ENCODE results near the gene ABHD17C. TPM values are rescaled to one million over a fixed set of nuclear protein-coding genes. Genes with fewer than 3 reads are reported as not detected.
"Not testable (repeated sequence)": the region's sequence is repeated elsewhere in the genome, so short reads cannot be mapped to it uniquely, and the experiment has no call there.

ABHD17C gene
- total RNA-seq, result 10 to 100 TPM; 11.4 to 17.1 TPM
- polyA plus RNA-seq (ENCODE audit: insufficient read length in 2 of 2), result 10 to 100 TPM; 34.0 to 42.4 TPM
- long read RNA-seq, donor 1, transcript ABHD17C-201 (3 exons, 2,368 nt), result major isoform, 21 of 21 reads
- long read RNA-seq, donor 1, partial matches to known transcripts, result 0 of 21 reads
- long read RNA-seq, donor 1, other reads (novel, unspliced or antisense), result 0 of 21 reads
- long read RNA-seq, donor 2, transcript ABHD17C-201 (3 exons, 2,368 nt), result major isoform, 8 of 8 reads
- long read RNA-seq, donor 2, partial matches to known transcripts, result 0 of 8 reads
- long read RNA-seq, donor 2, other reads (novel, unspliced or antisense), result 0 of 8 reads
- long read RNA-seq, donor 3, transcript ABHD17C-201 (3 exons, 2,368 nt), result major isoform, 13 of 29 reads
- long read RNA-seq, donor 3, partial matches to known transcripts, result 16 of 29 reads
- long read RNA-seq, donor 3, other reads (novel, unspliced or antisense), result 0 of 29 reads
- long read RNA-seq, donor 4, transcript ABHD17C-201 (3 exons, 2,368 nt), result major isoform, 9 of 15 reads
- long read RNA-seq, donor 4, partial matches to known transcripts, result 6 of 15 reads
- long read RNA-seq, donor 4, other reads (novel, unspliced or antisense), result 0 of 15 reads

DNA sequence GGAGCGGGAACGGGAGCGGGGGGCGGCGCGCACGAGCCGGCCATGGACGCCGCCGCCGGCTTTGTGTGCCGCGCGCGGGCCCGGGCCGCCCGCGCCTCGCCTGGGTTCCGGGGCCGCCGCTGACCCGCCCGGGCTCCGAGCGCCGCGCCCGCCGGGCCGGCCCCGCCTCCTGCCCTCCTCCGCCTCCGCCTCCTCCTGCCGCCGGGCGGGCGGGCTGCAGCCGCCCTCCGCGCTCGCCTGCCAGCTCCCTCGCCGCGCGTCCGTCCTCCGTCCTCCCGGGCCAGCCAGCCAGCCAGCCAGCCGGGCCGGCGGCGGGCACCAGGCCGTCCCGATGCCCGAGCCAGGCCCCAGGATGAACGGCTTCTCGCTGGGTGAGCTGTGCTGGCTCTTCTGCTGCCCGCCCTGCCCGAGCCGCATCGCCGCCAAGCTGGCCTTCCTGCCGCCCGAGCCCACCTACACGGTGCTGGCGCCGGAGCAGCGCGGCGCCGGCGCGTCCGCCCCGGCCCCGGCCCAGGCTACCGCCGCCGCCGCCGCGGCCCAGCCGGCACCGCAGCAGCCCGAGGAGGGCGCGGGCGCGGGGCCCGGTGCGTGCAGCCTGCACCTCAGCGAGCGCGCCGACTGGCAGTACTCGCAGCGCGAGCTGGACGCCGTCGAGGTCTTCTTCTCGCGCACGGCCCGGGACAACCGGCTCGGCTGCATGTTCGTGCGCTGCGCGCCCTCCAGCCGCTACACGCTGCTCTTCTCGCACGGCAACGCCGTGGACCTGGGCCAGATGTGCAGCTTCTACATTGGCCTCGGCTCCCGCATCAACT lies at the start of gene ABHD17C:
Gene ABHD17C (plus strand): TSS at position 212 of the 812 bp plus-strand sequence. CDS start 120 bp downstream, at position 332.
- DNase-seq (ENCODE audit: low read depth in 4 of 6, low spot score in 6 of 6), result peak in 4 of 6 donors; percentile 28 to 80 (median 60)

DNA sequence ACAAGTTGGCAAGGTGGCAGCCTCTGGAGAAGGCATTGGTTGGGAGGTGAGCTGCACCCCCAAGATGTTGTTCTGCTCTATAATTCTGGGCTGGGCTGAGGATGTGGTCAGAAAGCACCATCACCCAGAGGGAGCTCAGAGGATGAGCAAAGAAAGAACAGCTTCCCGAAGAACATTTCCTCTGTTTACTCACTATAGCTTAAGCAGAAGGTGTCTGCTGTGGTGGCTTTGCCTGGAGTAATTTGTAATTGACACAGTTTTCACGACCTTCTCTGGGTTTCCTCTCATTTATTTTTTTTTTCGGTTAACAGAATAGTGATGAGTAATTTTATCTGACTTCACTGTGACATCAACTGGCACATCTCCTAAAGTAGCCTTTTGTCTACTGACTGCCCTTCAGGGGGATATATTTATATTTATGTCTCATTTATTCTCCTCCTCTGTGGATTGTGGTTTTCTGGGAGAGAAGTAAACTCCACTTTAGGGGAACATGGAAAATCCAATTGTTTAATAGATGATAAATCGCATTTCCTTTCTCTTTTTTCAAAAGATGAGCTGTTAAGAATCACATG lies 49.5 kb upstream of the ABHD17C start:
- no peak overlapping the region for H3K27ac ChIP-seq (ENCODE audit: low read depth, low read length)
- H3K36me3 ChIP-seq (ENCODE audit: control insufficient read depth, insufficient read depth, low read length), result no peaks in the 10 kb centered on the region
- DNase-seq (ENCODE audit: low read depth in 4 of 6, low spot score in 6 of 6), result no peak
- H3K4me1 ChIP-seq (ENCODE audit: control insufficient read depth, insufficient read depth, low read length), result no peaks in the 10 kb centered on the region
- H3K9me3 ChIP-seq (ENCODE audit: control insufficient read depth, insufficient read depth, low read length), result peaks cover 3% of the 10 kb centered on the region
- no peak overlapping the region for H3K4me3 ChIP-seq (ENCODE audit: low read depth, low read length)
- no peaks in the 10 kb centered on the region for H3K27me3 ChIP-seq (ENCODE audit: control insufficient read depth, insufficient read depth, low read length)
- no CpG with 5 or more reads among the region's 4 CpGs for WGBS (ENCODE audit: insufficient coverage)

More for the DNA sequence above, at the start of gene ABHD17C:
- H3K9me3 ChIP-seq (ENCODE audit: control insufficient read depth, insufficient read depth, low read length), result no peaks in the 10 kb centered on the region
- WGBS (ENCODE audit: insufficient coverage), result under 1% methylated on average over 122 of the region's 122 CpGs
- peak within 1 kb of the TSS; percentile 52 for H3K27ac ChIP-seq (ENCODE audit: low read depth, low read length)
- no peaks in the 10 kb centered on the region for H3K36me3 ChIP-seq (ENCODE audit: control insufficient read depth, insufficient read depth, low read length)
- H3K4me1 ChIP-seq (ENCODE audit: control insufficient read depth, insufficient read depth, low read length), result peaks cover 15% of the 10 kb centered on the region
- H3K4me3 ChIP-seq (ENCODE audit: low read depth, low read length), result peak within 1 kb of the TSS; percentile 65
- no peaks in the 10 kb centered on the region for H3K27me3 ChIP-seq (ENCODE audit: control insufficient read depth, insufficient read depth, low read length)

DNA sequence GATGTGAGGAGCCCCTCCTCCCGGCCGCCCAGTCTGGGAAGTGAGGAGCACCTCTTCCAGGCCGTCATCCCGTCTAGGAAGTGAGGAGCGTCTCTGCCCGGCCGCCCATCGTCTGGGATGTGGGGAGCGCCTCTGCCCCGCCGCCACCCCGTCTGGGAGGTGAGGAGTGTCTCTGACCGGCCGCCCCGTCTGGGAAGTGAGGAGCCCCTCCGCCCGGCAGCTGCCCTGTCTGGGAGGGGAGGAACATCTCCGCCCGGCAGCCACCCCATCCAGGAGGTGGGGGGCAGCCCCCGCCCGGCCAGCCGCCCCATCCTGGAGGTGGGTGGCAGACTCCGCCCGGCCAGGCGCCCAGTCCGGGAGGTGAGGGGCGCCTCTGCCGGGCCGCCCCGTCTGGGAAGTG lies 47.7 kb upstream of the ABHD17C start:
- H3K36me3 ChIP-seq (ENCODE audit: control insufficient read depth, insufficient read depth, low read length); H3K9me3 ChIP-seq (ENCODE audit: control insufficient read depth, insufficient read depth, low read length); H3K4me3 ChIP-seq (ENCODE audit: low read depth, low read length); H3K4me1 ChIP-seq (ENCODE audit: control insufficient read depth, insufficient read depth, low read length); H3K27ac ChIP-seq (ENCODE audit: low read depth, low read length); H3K27me3 ChIP-seq (ENCODE audit: control insufficient read depth, insufficient read depth, low read length); DNase-seq (ENCODE audit: low read depth in 4 of 6, low spot score in 6 of 6): not testable (repeated sequence)
- WGBS (ENCODE audit: insufficient coverage), result 95% methylated on average over 21 of the region's 30 CpGs

GRCh38 chr15:80654299-80654698 lies 40.8 kb upstream of the ABHD17C start:
- WGBS (ENCODE audit: insufficient coverage), result no CpG with 5 or more reads among the region's 1 CpG
- H3K4me3 ChIP-seq (ENCODE audit: low read depth, low read length), result no peak overlapping the region
- no peaks in the 10 kb centered on the region for H3K27me3 ChIP-seq (ENCODE audit: control insufficient read depth, insufficient read depth, low read length)
- no peak for DNase-seq (ENCODE audit: low read depth in 4 of 6, low spot score in 6 of 6)
- H3K27ac ChIP-seq (ENCODE audit: low read depth, low read length), result no peak overlapping the region
- H3K36me3 ChIP-seq (ENCODE audit: control insufficient read depth, insufficient read depth, low read length), result no peaks in the 10 kb centered on the region
- peaks cover 8% of the 10 kb centered on the region for H3K9me3 ChIP-seq (ENCODE audit: control insufficient read depth, insufficient read depth, low read length)
- no peaks in the 10 kb centered on the region for H3K4me1 ChIP-seq (ENCODE audit: control insufficient read depth, insufficient read depth, low read length)

DNA sequence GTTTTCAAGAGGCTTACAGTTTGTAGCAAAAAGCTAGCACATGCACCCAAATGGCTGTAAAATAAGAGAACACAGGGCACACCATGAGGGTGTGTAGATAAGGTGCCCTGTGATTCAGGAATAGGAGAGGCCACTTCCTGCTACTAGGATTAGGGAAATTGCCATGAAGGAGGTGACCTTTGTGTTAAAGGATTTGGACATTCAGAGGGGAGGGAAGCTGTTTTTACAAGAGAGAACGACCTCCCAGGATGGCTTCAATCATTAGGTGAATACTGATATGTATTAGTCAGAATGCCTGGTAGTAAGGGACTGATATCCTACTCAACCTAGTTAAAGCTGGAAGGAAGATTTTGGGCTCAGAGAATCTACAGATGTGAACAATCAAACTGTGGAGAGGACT lies 35.7 kb upstream of the ABHD17C start:
- WGBS (ENCODE audit: insufficient coverage), result 38% methylated on average over 1 of the region's 1 CpG
- no peak overlapping the region for H3K27ac ChIP-seq (ENCODE audit: low read depth, low read length)
- H3K36me3 ChIP-seq (ENCODE audit: control insufficient read depth, insufficient read depth, low read length), result no peaks in the 10 kb centered on the region
- DNase-seq (ENCODE audit: low read depth in 4 of 6, low spot score in 6 of 6), result no peak
- no peaks in the 10 kb centered on the region for H3K27me3 ChIP-seq (ENCODE audit: control insufficient read depth, insufficient read depth, low read length)
- H3K9me3 ChIP-seq (ENCODE audit: control insufficient read depth, insufficient read depth, low read length), result no peaks in the 10 kb centered on the region
- H3K4me3 ChIP-seq (ENCODE audit: low read depth, low read length), result no peak overlapping the region
- H3K4me1 ChIP-seq (ENCODE audit: control insufficient read depth, insufficient read depth, low read length), result no peaks in the 10 kb centered on the region

DNA sequence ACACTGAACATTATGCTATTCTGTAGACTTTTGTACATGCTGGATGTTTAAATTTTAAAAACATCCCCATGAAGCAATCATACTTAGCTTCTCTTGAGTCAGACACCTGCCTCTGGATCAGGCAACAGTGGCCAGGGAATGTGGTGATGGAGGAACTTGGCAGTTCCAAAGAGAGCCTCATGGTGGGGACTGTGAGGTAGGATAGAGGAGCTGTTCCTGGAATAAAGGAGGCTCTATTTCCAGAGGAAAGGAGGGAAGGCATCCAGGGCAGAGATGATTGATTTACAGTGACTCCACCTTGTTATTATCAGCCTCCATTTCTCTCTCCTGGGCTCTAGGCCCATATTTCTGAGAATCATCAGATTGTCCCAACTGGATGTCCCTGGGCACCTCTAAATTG lies 35.0 kb upstream of the ABHD17C start:
- peak in 3 of 6 donors; percentile 20 to 47 (median 47) for DNase-seq (ENCODE audit: low read depth in 4 of 6, low spot score in 6 of 6)
- Histone ChIP-seq H3K9me3 (ENCODE audit: control insufficient read depth, insufficient read depth, low read length) (no peaks in the 10 kb centered on the region), H3K27me3 (ENCODE audit: control insufficient read depth, insufficient read depth, low read length) (no peaks in the 10 kb centered on the region), H3K27ac (ENCODE audit: low read depth, low read length) (no peak overlapping the region), H3K4me1 (ENCODE audit: control insufficient read depth, insufficient read depth, low read length) (no peaks in the 10 kb centered on the region), H3K4me3 (ENCODE audit: low read depth, low read length) (no peak overlapping the region), H3K36me3 (ENCODE audit: control insufficient read depth, insufficient read depth, low read length) (no peaks in the 10 kb centered on the region)

- Histone ChIP-seq H3K36me3 (ENCODE audit: control insufficient read depth, insufficient read depth, low read length) (no peaks in the 10 kb centered on the region), H3K4me1 (ENCODE audit: control insufficient read depth, insufficient read depth, low read length) (no peaks in the 10 kb centered on the region), H3K27ac (ENCODE audit: low read depth, low read length) (no peak overlapping the region), H3K27me3 (ENCODE audit: control insufficient read depth, insufficient read depth, low read length) (no peaks in the 10 kb centered on the region), H3K4me3 (ENCODE audit: low read depth, low read length) (no peak overlapping the region), H3K9me3 (ENCODE audit: control insufficient read depth, insufficient read depth, low read length) (no peaks in the 10 kb centered on the region)
- 40% methylated on average over 1 of the region's 1 CpG for WGBS (ENCODE audit: insufficient coverage)
- DNase-seq (ENCODE audit: low read depth in 4 of 6, low spot score in 6 of 6), result no peak
Measured at GRCh38 chr15:80662129-80662528, 33.0 kb upstream of the ABHD17C start.

DNA sequence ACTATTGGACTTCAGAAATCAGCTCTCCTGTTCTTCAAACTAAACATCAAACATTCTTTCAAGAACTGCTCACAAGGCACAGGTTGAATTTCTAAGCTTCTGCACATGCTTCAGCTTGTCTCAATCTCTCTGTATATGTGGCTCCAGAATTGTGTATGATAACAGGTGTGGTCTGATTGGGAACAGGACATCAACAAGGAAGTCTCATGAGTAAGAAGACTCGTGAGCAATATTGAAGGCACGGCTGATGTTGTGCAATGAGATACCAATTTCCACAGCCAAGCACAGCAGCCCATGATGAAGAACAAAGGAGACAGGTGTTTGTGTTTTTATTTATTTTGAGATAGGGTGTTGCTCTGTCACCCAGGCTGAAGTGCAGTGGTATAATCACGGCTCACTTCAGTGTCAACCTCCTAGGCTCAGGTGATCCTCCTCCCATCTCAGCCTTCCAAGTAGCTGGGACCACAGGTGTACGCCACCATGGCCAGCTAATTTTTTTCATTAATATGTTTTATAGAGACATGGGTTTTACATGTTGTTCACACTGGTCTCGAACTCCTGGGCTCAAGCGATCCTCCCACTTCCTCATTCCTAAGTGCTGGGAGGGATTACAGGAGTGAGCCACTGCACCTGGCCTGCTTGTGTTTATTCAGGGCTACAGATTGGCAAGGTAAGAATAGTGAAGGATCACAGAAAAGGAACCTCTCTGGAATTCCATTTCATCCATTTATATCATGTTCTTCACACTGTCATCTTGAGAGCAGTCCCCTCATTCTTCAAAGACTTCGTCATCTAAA lies 32.2 kb upstream of the ABHD17C start:
- H3K4me1 ChIP-seq (ENCODE audit: control insufficient read depth, insufficient read depth, low read length), result no peaks in the 10 kb centered on the region
- H3K36me3 ChIP-seq (ENCODE audit: control insufficient read depth, insufficient read depth, low read length), result no peaks in the 10 kb centered on the region
- WGBS (ENCODE audit: insufficient coverage), result 80% methylated on average over 1 of the region's 7 CpGs

DNA sequence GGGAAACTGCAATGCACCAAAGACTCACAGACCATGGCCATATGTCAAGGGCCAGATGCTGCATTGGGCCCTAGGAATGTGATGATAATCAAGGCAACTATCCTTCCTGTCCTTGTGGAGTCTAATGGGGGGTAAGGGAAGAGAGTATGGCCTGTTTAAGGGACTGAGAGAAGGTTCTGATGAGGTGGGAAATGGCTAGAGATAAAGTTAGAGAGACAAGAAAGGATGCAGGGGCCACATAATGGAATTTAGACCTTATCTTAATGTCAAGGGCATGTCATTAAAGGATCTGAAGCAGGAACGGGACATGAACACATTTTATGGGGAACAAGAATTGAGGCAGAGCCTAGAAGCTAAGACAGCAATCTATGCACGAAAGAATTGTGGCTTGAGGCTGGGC lies 30.0 kb upstream of the ABHD17C start:
- no peak overlapping the region for H3K27ac ChIP-seq (ENCODE audit: low read depth, low read length)
- 96% methylated on average over 2 of the region's 2 CpGs for WGBS (ENCODE audit: insufficient coverage)
- no peaks in the 10 kb centered on the region for H3K36me3 ChIP-seq (ENCODE audit: control insufficient read depth, insufficient read depth, low read length)
- no peak for DNase-seq (ENCODE audit: low read depth in 4 of 6, low spot score in 6 of 6)
- no peak overlapping the region for H3K4me3 ChIP-seq (ENCODE audit: low read depth, low read length)
- no peaks in the 10 kb centered on the region for H3K4me1 ChIP-seq (ENCODE audit: control insufficient read depth, insufficient read depth, low read length)
- H3K27me3 ChIP-seq (ENCODE audit: control insufficient read depth, insufficient read depth, low read length), result no peaks in the 10 kb centered on the region
- H3K9me3 ChIP-seq (ENCODE audit: control insufficient read depth, insufficient read depth, low read length), result no peaks in the 10 kb centered on the region

More for the DNA sequence above, 32.2 kb upstream of the ABHD17C start:
- no peaks in the 10 kb centered on the region for H3K27me3 ChIP-seq (ENCODE audit: control insufficient read depth, insufficient read depth, low read length)
- H3K4me3 ChIP-seq (ENCODE audit: low read depth, low read length), result no peak overlapping the region
- no peak overlapping the region for H3K27ac ChIP-seq (ENCODE audit: low read depth, low read length)
- no peaks in the 10 kb centered on the region for H3K9me3 ChIP-seq (ENCODE audit: control insufficient read depth, insufficient read depth, low read length)
- DNase-seq (ENCODE audit: low read depth in 4 of 6, low spot score in 6 of 6), result no peak
